Measurements from ENCODE around the gene NELL1.

Gene NELL1

GRCh38 chr11:20719821-20720220, 50.4 kb downstream of the NELL1 start:
- 89% methylated on average over 2 of the region's 2 CpGs for WGBS
- no peak overlapping the region for H3K9ac ChIP-seq (ENCODE audit: low read depth, low read length)
- no peaks in the 10 kb centered on the region for H3K4me1 ChIP-seq (ENCODE audit: insufficient read depth, low read length)
- no peaks in the 10 kb centered on the region for H3K36me3 ChIP-seq (ENCODE audit: insufficient read depth, low read length)
- no peak overlapping the region for H3K27ac ChIP-seq (ENCODE audit: low read depth, low read length)
- H3K4me3 ChIP-seq (ENCODE audit: low read length): no peak overlapping the region
- no peaks in the 10 kb centered on the region for H3K9me3 ChIP-seq (ENCODE audit: insufficient read depth, low read depth, low read length)
- H3K27me3 ChIP-seq (ENCODE audit: insufficient read depth, low read length): no peaks in the 10 kb centered on the region

- H3K9ac ChIP-seq (ENCODE audit: low read depth, low read length): no peak overlapping the region
- H3K9me3 ChIP-seq (ENCODE audit: insufficient read depth, low read depth, low read length): no peaks in the 10 kb centered on the region
- H3K4me3 ChIP-seq (ENCODE audit: low read length): no peak overlapping the region
- no peak overlapping the region for H3K27ac ChIP-seq (ENCODE audit: low read depth, low read length)
- WGBS: 94% methylated on average over 1 of the region's 1 CpG
- no peaks in the 10 kb centered on the region for H3K27me3 ChIP-seq (ENCODE audit: insufficient read depth, low read length)
- no peaks in the 10 kb centered on the region for H3K4me1 ChIP-seq (ENCODE audit: insufficient read depth, low read length)
- no peaks in the 10 kb centered on the region for H3K36me3 ChIP-seq (ENCODE audit: insufficient read depth, low read length)
Observed at GRCh38 chr11:20723366-20723765, 54.0 kb downstream of the NELL1 start.

- Histone ChIP-seq H3K27ac (ENCODE audit: low read depth, low read length) (no peak overlapping the region), H3K4me3 (ENCODE audit: low read length) (no peak overlapping the region), H3K4me1 (ENCODE audit: insufficient read depth, low read length) (no peaks in the 10 kb centered on the region), H3K36me3 (ENCODE audit: insufficient read depth, low read length) (no peaks in the 10 kb centered on the region), H3K27me3 (ENCODE audit: insufficient read depth, low read length) (no peaks in the 10 kb centered on the region), H3K9ac (ENCODE audit: low read depth, low read length) (no peak overlapping the region), H3K9me3 (ENCODE audit: insufficient read depth, low read depth, low read length) (no peaks in the 10 kb centered on the region)
- WGBS: 90% methylated on average over 4 of the region's 4 CpGs
Observed at GRCh38 chr11:20729597-20730105, 60.3 kb downstream of the NELL1 start.

- Histone ChIP-seq H3K9me3 (ENCODE audit: insufficient read depth, low read depth, low read length) (no peaks in the 10 kb centered on the region), H3K27ac (ENCODE audit: low read depth, low read length) (no peak overlapping the region), H3K36me3 (ENCODE audit: insufficient read depth, low read length) (no peaks in the 10 kb centered on the region), H3K4me1 (ENCODE audit: insufficient read depth, low read length) (no peaks in the 10 kb centered on the region), H3K9ac (ENCODE audit: low read depth, low read length) (no peak overlapping the region), H3K27me3 (ENCODE audit: insufficient read depth, low read length) (no peaks in the 10 kb centered on the region), H3K4me3 (ENCODE audit: low read length) (no peak overlapping the region)
- 94% methylated on average over 5 of the region's 5 CpGs for WGBS
Observed at GRCh38 chr11:20731676-20732215, 62.4 kb downstream of the NELL1 start.

- 76% methylated on average over 8 of the region's 8 CpGs for WGBS
Observed at GRCh38 chr11:20739107-20739506, 69.7 kb downstream of the NELL1 start.

GRCh38 chr11:20739577-20739976, 70.2 kb downstream of the NELL1 start:
- H3K27ac ChIP-seq (ENCODE audit: low read depth, low read length): no peak overlapping the region
- H3K9me3 ChIP-seq (ENCODE audit: insufficient read depth, low read depth, low read length): no peaks in the 10 kb centered on the region
- no peak overlapping the region for H3K4me3 ChIP-seq (ENCODE audit: low read length)
- no peaks in the 10 kb centered on the region for H3K36me3 ChIP-seq (ENCODE audit: insufficient read depth, low read length)
- WGBS: 59% methylated on average over 2 of the region's 4 CpGs
- H3K4me1 ChIP-seq (ENCODE audit: insufficient read depth, low read length): peaks cover 20% of the 10 kb centered on the region
- no peaks in the 10 kb centered on the region for H3K27me3 ChIP-seq (ENCODE audit: insufficient read depth, low read length)
- no peak overlapping the region for H3K9ac ChIP-seq (ENCODE audit: low read depth, low read length)

More at GRCh38 chr11:20739107-20739506, 69.7 kb downstream of the NELL1 start:
- Histone ChIP-seq H3K4me1 (ENCODE audit: insufficient read depth, low read length) (peaks cover 20% of the 10 kb centered on the region), H3K27me3 (ENCODE audit: insufficient read depth, low read length) (no peaks in the 10 kb centered on the region), H3K27ac (ENCODE audit: low read depth, low read length) (no peak overlapping the region), H3K9me3 (ENCODE audit: insufficient read depth, low read depth, low read length) (no peaks in the 10 kb centered on the region), H3K9ac (ENCODE audit: low read depth, low read length) (no peak overlapping the region), H3K4me3 (ENCODE audit: low read length) (no peak overlapping the region), H3K36me3 (ENCODE audit: insufficient read depth, low read length) (no peaks in the 10 kb centered on the region)

GRCh38 chr11:20754933-20755332, 85.5 kb downstream of the NELL1 start:
- Histone ChIP-seq H3K4me1 (ENCODE audit: insufficient read depth, low read length) (no peaks in the 10 kb centered on the region), H3K27ac (ENCODE audit: low read depth, low read length) (no peak overlapping the region), H3K36me3 (ENCODE audit: insufficient read depth, low read length) (no peaks in the 10 kb centered on the region), H3K27me3 (ENCODE audit: insufficient read depth, low read length) (no peaks in the 10 kb centered on the region), H3K9me3 (ENCODE audit: insufficient read depth, low read depth, low read length) (no peaks in the 10 kb centered on the region), H3K9ac (ENCODE audit: low read depth, low read length) (no peak overlapping the region), H3K4me3 (ENCODE audit: low read length) (no peak overlapping the region)
- whole genome bisulfite sequencing: 40% methylated on average over 5 of the region's 6 CpGs

GRCh38 chr11:20759541-20759940, 90.2 kb downstream of the NELL1 start:
- no peaks in the 10 kb centered on the region for H3K4me1 ChIP-seq (ENCODE audit: insufficient read depth, low read length)
- no peaks in the 10 kb centered on the region for H3K36me3 ChIP-seq (ENCODE audit: insufficient read depth, low read length)
- H3K9ac ChIP-seq (ENCODE audit: low read depth, low read length): no peak overlapping the region
- no peaks in the 10 kb centered on the region for H3K9me3 ChIP-seq (ENCODE audit: insufficient read depth, low read depth, low read length)
- H3K27me3 ChIP-seq (ENCODE audit: insufficient read depth, low read length): no peaks in the 10 kb centered on the region
- WGBS: 93% methylated on average over 2 of the region's 2 CpGs
- H3K27ac ChIP-seq (ENCODE audit: low read depth, low read length): no peak overlapping the region
- H3K4me3 ChIP-seq (ENCODE audit: low read length): no peak overlapping the region

GRCh38 chr11:20760811-20761210, 91.4 kb downstream of the NELL1 start:
- H3K4me1 ChIP-seq (ENCODE audit: insufficient read depth, low read length): no peaks in the 10 kb centered on the region
- H3K27me3 ChIP-seq (ENCODE audit: insufficient read depth, low read length): no peaks in the 10 kb centered on the region
- no peak overlapping the region for H3K9ac ChIP-seq (ENCODE audit: low read depth, low read length)
- H3K36me3 ChIP-seq (ENCODE audit: insufficient read depth, low read length): no peaks in the 10 kb centered on the region
- no peaks in the 10 kb centered on the region for H3K9me3 ChIP-seq (ENCODE audit: insufficient read depth, low read depth, low read length)
- no peak overlapping the region for H3K27ac ChIP-seq (ENCODE audit: low read depth, low read length)
- 94% methylated on average over 6 of the region's 6 CpGs for WGBS
- no peak overlapping the region for H3K4me3 ChIP-seq (ENCODE audit: low read length)

GRCh38 chr11:20762116-20762844, 92.9 kb downstream of the NELL1 start:
- no peaks in the 10 kb centered on the region for H3K9me3 ChIP-seq (ENCODE audit: insufficient read depth, low read depth, low read length)
- no peak overlapping the region for H3K4me3 ChIP-seq (ENCODE audit: low read length)
- 91% methylated on average over 11 of the region's 13 CpGs for WGBS
- no peaks in the 10 kb centered on the region for H3K4me1 ChIP-seq (ENCODE audit: insufficient read depth, low read length)
- no peaks in the 10 kb centered on the region for H3K27me3 ChIP-seq (ENCODE audit: insufficient read depth, low read length)
- H3K9ac ChIP-seq (ENCODE audit: low read depth, low read length): no peak overlapping the region
- no peaks in the 10 kb centered on the region for H3K36me3 ChIP-seq (ENCODE audit: insufficient read depth, low read length)
- H3K27ac ChIP-seq (ENCODE audit: low read depth, low read length): no peak overlapping the region

- WGBS: 74% methylated on average over 7 of the region's 7 CpGs
- Histone ChIP-seq H3K4me1 (ENCODE audit: insufficient read depth, low read length) (no peaks in the 10 kb centered on the region), H3K27me3 (ENCODE audit: insufficient read depth, low read length) (no peaks in the 10 kb centered on the region), H3K4me3 (ENCODE audit: low read length) (no peak overlapping the region), H3K36me3 (ENCODE audit: insufficient read depth, low read length) (no peaks in the 10 kb centered on the region), H3K9ac (ENCODE audit: low read depth, low read length) (no peak overlapping the region), H3K27ac (ENCODE audit: low read depth, low read length) (no peak overlapping the region), H3K9me3 (ENCODE audit: insufficient read depth, low read depth, low read length) (no peaks in the 10 kb centered on the region)
Observed at GRCh38 chr11:20762980-20763379, 93.6 kb downstream of the NELL1 start.

Measured in HUES64 (cell line).